ENCODE measurements around the gene MYLIP. TPM values are rescaled to one million over a fixed set of nuclear protein-coding genes. Genes with fewer than 3 reads are reported as not detected.

The MYLIP gene
- total and polyA plus RNA-seq, 2 experiments from 2014 or later = 26.7 to 33.8 TPM

DNA sequence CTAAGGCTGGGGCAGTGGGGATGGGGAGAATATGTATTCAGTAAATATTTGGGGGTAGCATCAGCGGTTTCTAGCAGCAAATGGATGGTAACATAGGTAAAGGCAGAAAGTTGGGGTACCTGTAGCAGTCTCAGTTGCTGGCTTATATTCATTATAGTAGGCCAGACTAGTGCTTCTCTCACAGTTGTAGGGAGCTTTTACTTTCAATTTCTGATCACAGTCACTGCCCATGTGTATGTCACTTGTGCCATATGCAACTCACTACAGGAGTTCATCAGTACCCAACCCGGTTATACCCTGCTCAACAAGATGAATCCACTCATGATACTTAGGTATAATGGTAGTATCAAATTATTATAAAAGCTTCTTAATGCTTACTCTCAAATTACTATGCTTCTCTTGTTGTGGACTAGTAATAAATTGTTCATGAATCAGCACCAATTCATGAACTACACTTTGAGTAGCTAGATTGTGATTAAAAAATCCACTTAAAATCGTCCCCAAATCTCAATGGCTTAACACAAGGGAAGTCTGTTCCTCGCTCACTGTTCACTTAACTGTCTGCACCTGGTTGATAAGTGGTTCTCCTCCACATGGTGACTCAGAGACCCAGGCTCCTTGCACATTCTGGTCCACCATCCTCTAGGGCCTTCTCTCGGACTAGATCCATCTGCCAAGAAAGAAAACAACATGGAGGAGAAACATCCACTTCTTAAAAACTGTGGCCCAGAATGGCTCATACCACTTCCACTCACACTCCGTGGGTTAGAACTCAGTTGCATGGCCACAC is 31.3 kb upstream of the MYLIP start:
- Histone ChIP-seq H3K4me3 (no peak overlapping the region), H2AFZ (no peak overlapping the region), H3K27ac (ENCODE audit: low read depth) (no peak overlapping the region), H3K79me2 (replicated peaks; ENCODE audit: insufficient read depth) (no peaks in the 10 kb centered on the region), H3K9me2 (ENCODE audit: insufficient read depth) (peaks cover 12% of the 10 kb centered on the region), H3F3A (replicated peaks; ENCODE audit: low read depth) (no peaks in the 10 kb centered on the region), H4K20me1 (replicated peaks; ENCODE audit: insufficient read depth) (no peaks in the 10 kb centered on the region), H3K36me3 (ENCODE audit: insufficient read depth) (no peaks in the 10 kb centered on the region; the same call in 1 of the 2 replicates), H3K4me2 (no peak overlapping the region), H3K27me3 (ENCODE audit: insufficient read depth) (no peaks in the 10 kb centered on the region), H3K4me1 (ENCODE audit: insufficient read depth) (no peaks in the 10 kb centered on the region)
- no peak overlapping the region for H3K27ac Mint-ChIP-seq
- ATAC-seq = no peak
- no peaks in the 10 kb centered on the region for H3K4me1 Mint-ChIP-seq
- TF ChIP-seq ZNF114 (CRISPR knock-in tag; IDR thresholded peaks at IDR 0.05) (no peak), NANOG (IDR thresholded peaks at IDR 0.05; ENCODE audit: borderline replicate concordance) (no peak), CREB1 (CRISPR knock-in tag; IDR thresholded peaks at IDR 0.05; ENCODE audit: low read depth) (no peak), POLR2AphosphoS5 (IDR thresholded peaks at IDR 0.05; ENCODE audit: low read depth) (no peak), STAT1 (IDR thresholded peaks at IDR 0.05; ENCODE audit: unreplicated experiment) (no peak)
- TF ChIP-seq, protein P1, sequence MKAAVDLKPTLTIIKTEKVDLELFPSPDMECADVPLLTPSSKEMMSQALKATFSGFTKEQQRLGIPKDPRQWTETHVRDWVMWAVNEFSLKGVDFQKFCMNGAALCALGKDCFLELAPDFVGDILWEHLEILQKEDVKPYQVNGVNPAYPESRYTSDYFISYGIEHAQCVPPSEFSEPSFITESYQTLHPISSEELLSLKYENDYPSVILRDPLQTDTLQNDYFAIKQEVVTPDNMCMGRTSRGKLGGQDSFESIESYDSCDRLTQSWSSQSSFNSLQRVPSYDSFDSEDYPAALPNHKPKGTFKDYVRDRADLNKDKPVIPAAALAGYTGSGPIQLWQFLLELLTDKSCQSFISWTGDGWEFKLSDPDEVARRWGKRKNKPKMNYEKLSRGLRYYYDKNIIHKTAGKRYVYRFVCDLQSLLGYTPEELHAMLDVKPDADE (IDR thresholded peaks at IDR 0.05) = no peak
- no peak for DNase-seq (ENCODE audit: low spot score)
- H3K27me3 Mint-ChIP-seq (ENCODE audit: insufficient read depth, low read depth, poor library complexity) = no peaks in the 10 kb centered on the region
- H3K9me3 Mint-ChIP-seq = peaks cover 9% of the 10 kb centered on the region; the same call in 2 of the 3 replicates
- no peaks in the 10 kb centered on the region; the same call in 2 of the 3 replicates for H3K36me3 Mint-ChIP-seq (ENCODE audit: low read depth)
- H3K4me3 Mint-ChIP-seq = no peak overlapping the region

DNA sequence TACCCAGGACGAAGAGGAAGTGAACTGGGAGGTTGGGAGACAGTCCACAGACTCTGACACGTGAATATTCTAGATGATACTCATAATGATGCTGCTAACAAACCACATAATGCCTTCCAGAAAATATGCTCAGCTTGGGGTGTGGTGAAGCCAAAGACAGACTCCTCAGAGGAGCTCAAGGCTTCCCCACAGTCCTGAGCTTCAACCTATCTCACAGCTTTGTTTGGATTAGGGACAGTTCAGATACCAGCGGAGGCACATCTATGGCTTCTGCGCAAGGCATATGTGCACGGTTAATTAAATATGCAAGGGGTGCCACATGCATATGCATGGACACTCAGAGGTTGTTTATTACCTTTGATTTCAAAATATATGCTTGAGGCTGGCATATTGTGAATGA is 30.7 kb upstream of the MYLIP start:
- no peaks in the 10 kb centered on the region for H4K20me1 ChIP-seq (replicated peaks; ENCODE audit: insufficient read depth)
- Mint-ChIP-seq H3K36me3 (ENCODE audit: low read depth) (no peaks in the 10 kb centered on the region; the same call in 2 of the 3 replicates), H3K27me3 (ENCODE audit: insufficient read depth, low read depth, poor library complexity) (no peaks in the 10 kb centered on the region), H3K4me3 (no peak overlapping the region), H3K27ac (no peak overlapping the region), H3K9me3 (peaks cover 9% of the 10 kb centered on the region; the same call in 2 of the 3 replicates), H3K4me1 (no peaks in the 10 kb centered on the region)
- no peaks in the 10 kb centered on the region for H3F3A ChIP-seq (replicated peaks; ENCODE audit: low read depth)
- H3K79me2 ChIP-seq (replicated peaks; ENCODE audit: insufficient read depth) = no peaks in the 10 kb centered on the region
- no peaks in the 10 kb centered on the region for H3K27me3 ChIP-seq (ENCODE audit: insufficient read depth)
- H3K4me2 ChIP-seq = no peak overlapping the region
- H2AFZ ChIP-seq = no peak overlapping the region
- DNase-seq (ENCODE audit: low spot score) = no peak
- no peaks in the 10 kb centered on the region; the same call in 1 of the 2 replicates for H3K36me3 ChIP-seq (ENCODE audit: insufficient read depth)
- H3K4me3 ChIP-seq = no peak overlapping the region
- H3K9me2 ChIP-seq (ENCODE audit: insufficient read depth) = peaks cover 12% of the 10 kb centered on the region
- H3K4me1 ChIP-seq (ENCODE audit: insufficient read depth) = no peaks in the 10 kb centered on the region
- no peak for ATAC-seq
- no peak overlapping the region for H3K27ac ChIP-seq (ENCODE audit: low read depth)
- TF ChIP-seq EZH2 (IDR thresholded peaks at IDR 0.05; ENCODE audit: low read depth, unreplicated experiment) (no peak), EZH2phosphoT487 (IDR thresholded peaks at IDR 0.05; ENCODE audit: unreplicated experiment) (no peak), POLR2AphosphoS5 (IDR thresholded peaks at IDR 0.05; ENCODE audit: low read depth) (no peak), JUNB (IDR thresholded peaks at IDR 0.05; ENCODE audit: unreplicated experiment) (no peak), ZNF114 (CRISPR knock-in tag; IDR thresholded peaks at IDR 0.05) (no peak), NANOG (IDR thresholded peaks at IDR 0.05; ENCODE audit: borderline replicate concordance) (no peak), CREB1 (CRISPR knock-in tag; IDR thresholded peaks at IDR 0.05; ENCODE audit: low read depth) (no peak), ZNF331 (CRISPR knock-in tag; IDR thresholded peaks at IDR 0.05; ENCODE audit: low read depth) (no peak)
- TF ChIP-seq, protein P2, sequence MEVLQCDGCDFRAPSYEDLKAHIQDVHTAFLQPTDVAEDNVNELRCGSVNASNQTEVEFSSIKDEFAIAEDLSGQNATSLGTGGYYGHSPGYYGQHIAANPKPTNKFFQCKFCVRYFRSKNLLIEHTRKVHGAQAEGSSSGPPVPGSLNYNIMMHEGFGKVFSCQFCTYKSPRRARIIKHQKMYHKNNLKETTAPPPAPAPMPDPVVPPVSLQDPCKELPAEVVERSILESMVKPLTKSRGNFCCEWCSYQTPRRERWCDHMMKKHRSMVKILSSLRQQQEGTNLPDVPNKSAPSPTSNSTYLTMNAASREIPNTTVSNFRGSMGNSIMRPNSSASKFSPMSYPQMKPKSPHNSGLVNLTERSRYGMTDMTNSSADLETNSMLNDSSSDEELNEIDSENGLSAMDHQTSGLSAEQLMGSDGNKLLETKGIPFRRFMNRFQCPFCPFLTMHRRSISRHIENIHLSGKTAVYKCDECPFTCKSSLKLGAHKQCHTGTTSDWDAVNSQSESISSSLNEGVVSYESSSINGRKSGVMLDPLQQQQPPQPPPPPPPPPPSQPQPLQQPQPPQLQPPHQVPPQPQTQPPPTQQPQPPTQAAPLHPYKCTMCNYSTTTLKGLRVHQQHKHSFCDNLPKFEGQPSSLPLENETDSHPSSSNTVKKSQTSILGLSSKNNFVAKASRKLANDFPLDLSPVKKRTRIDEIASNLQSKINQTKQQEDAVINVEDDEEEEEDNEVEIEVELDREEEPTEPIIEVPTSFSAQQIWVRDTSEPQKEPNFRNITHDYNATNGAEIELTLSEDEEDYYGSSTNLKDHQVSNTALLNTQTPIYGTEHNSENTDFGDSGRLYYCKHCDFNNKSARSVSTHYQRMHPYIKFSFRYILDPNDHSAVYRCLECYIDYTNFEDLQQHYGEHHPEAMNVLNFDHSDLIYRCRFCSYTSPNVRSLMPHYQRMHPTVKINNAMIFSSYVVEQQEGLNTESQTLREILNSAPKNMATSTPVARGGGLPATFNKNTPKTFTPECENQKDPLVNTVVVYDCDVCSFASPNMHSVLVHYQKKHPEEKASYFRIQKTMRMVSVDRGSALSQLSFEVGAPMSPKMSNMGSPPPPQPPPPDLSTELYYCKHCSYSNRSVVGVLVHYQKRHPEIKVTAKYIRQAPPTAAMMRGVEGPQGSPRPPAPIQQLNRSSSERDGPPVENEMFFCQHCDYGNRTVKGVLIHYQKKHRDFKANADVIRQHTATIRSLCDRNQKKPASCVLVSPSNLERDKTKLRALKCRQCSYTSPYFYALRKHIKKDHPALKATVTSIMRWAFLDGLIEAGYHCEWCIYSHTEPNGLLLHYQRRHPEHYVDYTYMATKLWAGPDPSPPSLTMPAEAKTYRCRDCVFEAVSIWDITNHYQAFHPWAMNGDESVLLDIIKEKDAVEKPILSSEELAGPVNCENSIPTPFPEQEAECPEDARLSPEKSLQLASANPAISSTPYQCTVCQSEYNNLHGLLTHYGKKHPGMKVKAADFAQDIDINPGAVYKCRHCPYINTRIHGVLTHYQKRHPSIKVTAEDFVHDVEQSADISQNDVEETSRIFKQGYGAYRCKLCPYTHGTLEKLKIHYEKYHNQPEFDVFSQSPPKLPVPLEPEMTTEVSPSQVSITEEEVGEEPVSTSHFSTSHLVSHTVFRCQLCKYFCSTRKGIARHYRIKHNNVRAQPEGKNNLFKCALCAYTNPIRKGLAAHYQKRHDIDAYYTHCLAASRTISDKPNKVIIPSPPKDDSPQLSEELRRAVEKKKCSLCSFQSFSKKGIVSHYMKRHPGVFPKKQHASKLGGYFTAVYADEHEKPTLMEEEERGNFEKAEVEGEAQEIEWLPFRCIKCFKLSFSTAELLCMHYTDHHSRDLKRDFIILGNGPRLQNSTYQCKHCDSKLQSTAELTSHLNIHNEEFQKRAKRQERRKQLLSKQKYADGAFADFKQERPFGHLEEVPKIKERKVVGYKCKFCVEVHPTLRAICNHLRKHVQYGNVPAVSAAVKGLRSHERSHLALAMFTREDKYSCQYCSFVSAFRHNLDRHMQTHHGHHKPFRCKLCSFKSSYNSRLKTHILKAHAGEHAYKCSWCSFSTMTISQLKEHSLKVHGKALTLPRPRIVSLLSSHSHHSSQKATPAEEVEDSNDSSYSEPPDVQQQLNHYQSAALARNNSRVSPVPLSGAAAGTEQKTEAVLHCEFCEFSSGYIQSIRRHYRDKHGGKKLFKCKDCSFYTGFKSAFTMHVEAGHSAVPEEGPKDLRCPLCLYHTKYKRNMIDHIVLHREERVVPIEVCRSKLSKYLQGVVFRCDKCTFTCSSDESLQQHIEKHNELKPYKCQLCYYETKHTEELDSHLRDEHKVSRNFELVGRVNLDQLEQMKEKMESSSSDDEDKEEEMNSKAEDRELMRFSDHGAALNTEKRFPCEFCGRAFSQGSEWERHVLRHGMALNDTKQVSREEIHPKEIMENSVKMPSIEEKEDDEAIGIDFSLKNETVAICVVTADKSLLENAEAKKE (CRISPR knock-in tag; IDR thresholded peaks at IDR 0.05) = no peak
